Left cardiac atrium (tissue), 4 donors: ENCODE measurements around the gene UBR2. TPM values are rescaled to one million over a fixed set of nuclear protein-coding genes. Genes with fewer than 3 reads are reported as not detected.

Experiments used
- ATAC-seq, 2 donors: fragments of 200-7000 bp; cut with Tn5 transposase; one replicate each; pipeline ENCODE4 v1.9.1; 2020; ENCODE audit warnings: mild to moderate bottlenecking in 2 of 2, moderate library complexity in 2 of 2
- DNase-seq: peaks from one replicate; pipeline ENCODE4 v3.0.0-alpha.2; 2020
- intact Hi-C, 2 donors: fragments of 100-400 bp; cut with DNase I; formaldehyde crosslinking; loops; one replicate each; pipeline versions ENCODE4 v1.14.1 to v1.15.1; 2022 to 2023
- total RNA-seq, 2 donors: library from RNA; stranded (reverse); fragmentation: NEBNext Ultra II Directional; extraction: Animal tissue kit (Norgen Biotek cat#: 25700); gene quantifications; one replicate each; pipeline ENCODE4 v1.2.1, GENCODE V29; 2021
- donor health status: DM: no; HTN: yes; CAD: no.
- donor health status: DM: no; HTN: yes; CAD: no; lungs with severe emphysema.
- donor health status: DM: yes; HTN: yes; CAD: no.
- donor health status: Dilated cardiomyopathy.

UBR2 gene
- total RNA-seq, 2 donors from 2014 or later, result 26.8 to 27.4 TPM

DNA sequence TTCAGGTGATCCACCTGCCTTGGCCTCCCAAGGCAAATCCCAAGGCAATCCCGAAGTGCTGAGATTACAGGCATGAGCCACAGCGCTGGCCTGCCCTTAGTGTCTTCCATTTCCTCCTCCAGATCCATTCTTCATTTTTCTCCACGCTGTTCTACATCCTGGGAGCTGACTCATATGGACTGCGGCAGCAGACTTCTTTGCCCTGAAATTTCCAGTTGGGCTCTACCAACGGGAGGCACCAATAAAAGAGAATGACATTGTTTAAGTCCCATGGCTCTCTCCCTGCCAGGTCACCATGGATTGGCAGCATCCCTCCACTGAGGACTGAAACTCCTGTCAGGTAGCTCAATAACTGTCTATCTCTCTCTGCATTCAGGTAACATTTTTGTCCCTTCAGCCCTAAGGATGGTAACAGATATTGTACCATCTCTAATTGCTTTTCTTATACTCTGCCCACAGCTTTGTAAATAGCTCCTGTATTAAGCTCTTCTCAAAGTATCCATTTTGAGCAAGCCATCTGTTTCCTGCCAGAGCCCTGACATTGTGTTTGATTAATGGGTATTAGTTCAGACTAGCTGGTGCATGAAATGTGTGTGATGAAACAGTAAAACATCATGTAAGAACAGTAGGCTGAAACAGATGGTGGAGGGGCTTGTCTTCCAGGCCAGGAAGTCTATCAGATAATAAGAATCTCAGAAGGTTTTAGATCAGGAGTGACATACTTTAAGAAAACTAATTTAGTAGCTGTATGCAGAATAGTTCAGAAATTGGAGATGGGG lies 178.5 kb downstream of the UBR2 start:
- DNase-seq (no peak), ATAC-seq (no peak)
- intact Hi-C loops, result no loop called here

Other genes with a start within 250 kb of the UBR2 start
- gene TRERF1, start 112.1 kb upstream of the UBR2 start, total RNA-seq, result 1 to 10 TPM; 1.2 to 2.6 TPM
- 1 to 10 TPM; 1.1 to 1.2 TPM for gene PRPH2, start 158.6 kb downstream of the UBR2 start, total RNA-seq
- 10 to 100 TPM; 12.2 to 13.0 TPM for gene TBCC, start 182.1 kb downstream of the UBR2 start, total RNA-seq
- 10 to 100 TPM; 10.0 to 10.7 TPM for gene BICRAL, start 218.0 kb downstream of the UBR2 start, total RNA-seq